IgD-negative memory B cell (primary cell): ENCODE data around the gene ACOT11. TPM values are rescaled to one million over a fixed set of nuclear protein-coding genes. Genes with fewer than 3 reads are reported as not detected.
"Not testable (repeated sequence)": the region's sequence is repeated elsewhere in the genome, so short reads cannot be mapped to it uniquely, and the experiment has no call there.

Source experiments
- H3K27ac Mint-ChIP-seq, 3 donors: one replicate each; pipeline ENCODE4 v1.8.0; 2020 to 2022; ENCODE audit warnings: mild to moderate bottlenecking in 3 of 3, mixed read lengths in 3 of 3, moderate library complexity in 1 of 3
- H3K27me3 Mint-ChIP-seq: one replicate; pipeline ENCODE4 v1.8.0; 2021; ENCODE audit warnings: mixed read lengths
- H3K36me3 Mint-ChIP-seq: one replicate; pipeline ENCODE4 v1.8.0; 2020; ENCODE audit warnings: mild to moderate bottlenecking, mixed read lengths
- H3K4me1 Mint-ChIP-seq, 3 donors: one replicate each; pipeline ENCODE4 v1.8.0; 2020 to 2022; ENCODE audit warnings: mixed read lengths in 3 of 3, mild to moderate bottlenecking in 1 of 3
- H3K4me3 Mint-ChIP-seq, 4 donors: one replicate each; pipeline ENCODE4 v1.8.0; 2020 to 2022; ENCODE audit warnings: mild to moderate bottlenecking in 4 of 4, mixed read lengths in 4 of 4, moderate library complexity in 3 of 4
- H3K9me3 Mint-ChIP-seq, 3 donors: one replicate each; pipeline ENCODE4 v1.8.0; 2020 to 2021; ENCODE audit warnings: mixed read lengths in 3 of 3, mild to moderate bottlenecking in 1 of 3
- polyA plus RNA-seq: library from polyadenylated mRNA; unstranded; fragments of 300-500 nt; fragmentation: Illumina TruSeq; gene quantifications from one replicate; pipeline ENCODE4 v1.2.3, GENCODE V29; 2021

Gene ACOT11
- polyA plus RNA-seq: 0.41 TPM

GRCh38 chr1:54547601-54548388 is at the start of gene ACOT11:
ACOT11 (plus strand) TSS chr1:54548228; CDS start chr1:54548310, 82 bp downstream.
- Mint-ChIP-seq H3K27me3 (peaks cover 1% of the 10 kb centered on the region), H3K9me3 (peaks cover 0 to 1% (median 0%) of the 10 kb centered on the region in 3 donors), H3K4me3 (no peak within 1 kb of the TSS), H3K27ac (peak within 1 kb of the TSS in 1 of 3 donors; percentile 23), H3K4me1 (peaks cover 0 to 5% (median 0%) of the 10 kb centered on the region in 3 donors), H3K36me3 (no peaks in the 10 kb centered on the region)

- Mint-ChIP-seq H3K36me3 (peaks cover under 1% of the 10 kb centered on the region), H3K4me1 (peaks cover 4 to 11% (median 7%) of the 10 kb centered on the region in 3 donors), H3K4me3 (peak overlapping the region in 3 of 4 donors; percentile 50 to 84 (median 60)), H3K27ac (no peak overlapping the region), H3K9me3 (peaks cover 1 to 7% (median 5%) of the 10 kb centered on the region in 3 donors), H3K27me3 (peaks cover 53% of the 10 kb centered on the region)
Observed at GRCh38 chr1:54498383-54499096, 49.5 kb upstream of the ACOT11 start.

- H3K27ac Mint-ChIP-seq: no peak overlapping the region
- peaks cover 1 to 7% (median 5%) of the 10 kb centered on the region in 3 donors for H3K9me3 Mint-ChIP-seq
- H3K27me3 Mint-ChIP-seq: peaks cover 51% of the 10 kb centered on the region
- peak overlapping the region in 3 of 4 donors; percentile 50 to 84 (median 60) for H3K4me3 Mint-ChIP-seq
- H3K36me3 Mint-ChIP-seq: peaks cover 1% of the 10 kb centered on the region
- H3K4me1 Mint-ChIP-seq: peaks cover 4 to 11% (median 7%) of the 10 kb centered on the region in 3 donors
Observed at GRCh38 chr1:54499097-54499359, 49.0 kb upstream of the ACOT11 start.

- H3K4me1 Mint-ChIP-seq: peaks cover 4 to 11% (median 7%) of the 10 kb centered on the region in 3 donors
- H3K36me3 Mint-ChIP-seq: peaks cover 1% of the 10 kb centered on the region
- peak overlapping the region in 3 of 4 donors; percentile 50 to 84 (median 60) for H3K4me3 Mint-ChIP-seq
- peaks cover 1 to 7% (median 5%) of the 10 kb centered on the region in 3 donors for H3K9me3 Mint-ChIP-seq
- H3K27ac Mint-ChIP-seq: no peak overlapping the region
- H3K27me3 Mint-ChIP-seq: peaks cover 49% of the 10 kb centered on the region
Observed at GRCh38 chr1:54499360-54500106, 48.5 kb upstream of the ACOT11 start.

- Mint-ChIP-seq H3K27me3 (peaks cover 47% of the 10 kb centered on the region), H3K27ac (no peak overlapping the region), H3K4me1 (peaks cover 4 to 11% (median 7%) of the 10 kb centered on the region in 3 donors), H3K9me3 (peaks cover 1 to 7% (median 5%) of the 10 kb centered on the region in 3 donors), H3K4me3 (peak overlapping the region in 1 of 4 donors; percentile 81), H3K36me3 (peaks cover 1% of the 10 kb centered on the region)
Observed at GRCh38 chr1:54500107-54500431, 48.0 kb upstream of the ACOT11 start.

- peaks cover 4 to 7% (median 7%) of the 10 kb centered on the region in 3 donors for H3K4me1 Mint-ChIP-seq
- H3K27me3 Mint-ChIP-seq: peaks cover 49% of the 10 kb centered on the region
- no peak overlapping the region for H3K4me3 Mint-ChIP-seq
- H3K36me3 Mint-ChIP-seq: peaks cover 4% of the 10 kb centered on the region
- H3K9me3 Mint-ChIP-seq: peaks cover 1 to 7% (median 2%) of the 10 kb centered on the region in 3 donors
- no peak overlapping the region for H3K27ac Mint-ChIP-seq
Observed at GRCh38 chr1:54501849-54502248, 46.2 kb upstream of the ACOT11 start.

- Mint-ChIP-seq H3K9me3 (peaks cover 0 to 7% (median 1%) of the 10 kb centered on the region in 3 donors), H3K36me3 (peaks cover 4% of the 10 kb centered on the region), H3K27ac (no peak overlapping the region), H3K4me1 (peaks cover 2 to 5% (median 5%) of the 10 kb centered on the region in 3 donors), H3K27me3 (peaks cover 46% of the 10 kb centered on the region), H3K4me3 (no peak overlapping the region)
Observed at GRCh38 chr1:54502342-54502741, 45.7 kb upstream of the ACOT11 start.

GRCh38 chr1:54506594-54506993 is 41.4 kb upstream of the ACOT11 start:
- H3K4me1 Mint-ChIP-seq: peaks cover 0 to 2% (median 0%) of the 10 kb centered on the region in 3 donors
- peaks cover 21% of the 10 kb centered on the region for H3K27me3 Mint-ChIP-seq
- peaks cover 4% of the 10 kb centered on the region for H3K36me3 Mint-ChIP-seq
- H3K27ac Mint-ChIP-seq: no peak overlapping the region
- peaks cover 0 to 2% (median 0%) of the 10 kb centered on the region in 3 donors for H3K9me3 Mint-ChIP-seq
- H3K4me3 Mint-ChIP-seq: no peak overlapping the region

GRCh38 chr1:54507033-54507870 is 40.8 kb upstream of the ACOT11 start:
- Mint-ChIP-seq H3K27me3 (peaks cover 15% of the 10 kb centered on the region), H3K4me1 (no peaks in the 10 kb centered on the region), H3K9me3 (peaks cover 0 to 2% (median 0%) of the 10 kb centered on the region in 3 donors), H3K27ac (no peak overlapping the region), H3K36me3 (peaks cover 4% of the 10 kb centered on the region), H3K4me3 (no peak overlapping the region)

- no peaks in the 10 kb centered on the region for H3K4me1 Mint-ChIP-seq
- peaks cover 3% of the 10 kb centered on the region for H3K36me3 Mint-ChIP-seq
- H3K27me3 Mint-ChIP-seq: peaks cover 1% of the 10 kb centered on the region
- H3K9me3 Mint-ChIP-seq: peaks cover 0 to 2% (median 0%) of the 10 kb centered on the region in 3 donors
- H3K27ac Mint-ChIP-seq: no peak overlapping the region
- no peak overlapping the region for H3K4me3 Mint-ChIP-seq
Observed at GRCh38 chr1:54510715-54511270, 37.2 kb upstream of the ACOT11 start.

GRCh38 chr1:54513921-54514580 is 34.0 kb upstream of the ACOT11 start:
- not testable (repeated sequence) for H3K9me3 Mint-ChIP-seq, H3K4me1 Mint-ChIP-seq, H3K27me3 Mint-ChIP-seq, H3K36me3 Mint-ChIP-seq, H3K27ac Mint-ChIP-seq
- peak overlapping the region in 1 of 4 donors; percentile 84 for H3K4me3 Mint-ChIP-seq

- Mint-ChIP-seq H3K9me3 (no peaks in the 10 kb centered on the region), H3K27ac (no peak overlapping the region), H3K4me3 (no peak overlapping the region), H3K4me1 (no peaks in the 10 kb centered on the region), H3K36me3 (no peaks in the 10 kb centered on the region), H3K27me3 (peaks cover 3% of the 10 kb centered on the region)
Observed at GRCh38 chr1:54516249-54516920, 31.6 kb upstream of the ACOT11 start.

- Mint-ChIP-seq H3K36me3 (no peaks in the 10 kb centered on the region), H3K27me3 (peaks cover 5% of the 10 kb centered on the region), H3K4me1 (no peaks in the 10 kb centered on the region), H3K27ac (no peak overlapping the region), H3K4me3 (no peak overlapping the region), H3K9me3 (no peaks in the 10 kb centered on the region)
Observed at GRCh38 chr1:54517496-54517895, 30.5 kb upstream of the ACOT11 start.
